ENCODE measurements around the gene GATA6.
A peak's percentile ranks its signal among the peaks of the same experiment; 100 is the strongest.

DNA sequence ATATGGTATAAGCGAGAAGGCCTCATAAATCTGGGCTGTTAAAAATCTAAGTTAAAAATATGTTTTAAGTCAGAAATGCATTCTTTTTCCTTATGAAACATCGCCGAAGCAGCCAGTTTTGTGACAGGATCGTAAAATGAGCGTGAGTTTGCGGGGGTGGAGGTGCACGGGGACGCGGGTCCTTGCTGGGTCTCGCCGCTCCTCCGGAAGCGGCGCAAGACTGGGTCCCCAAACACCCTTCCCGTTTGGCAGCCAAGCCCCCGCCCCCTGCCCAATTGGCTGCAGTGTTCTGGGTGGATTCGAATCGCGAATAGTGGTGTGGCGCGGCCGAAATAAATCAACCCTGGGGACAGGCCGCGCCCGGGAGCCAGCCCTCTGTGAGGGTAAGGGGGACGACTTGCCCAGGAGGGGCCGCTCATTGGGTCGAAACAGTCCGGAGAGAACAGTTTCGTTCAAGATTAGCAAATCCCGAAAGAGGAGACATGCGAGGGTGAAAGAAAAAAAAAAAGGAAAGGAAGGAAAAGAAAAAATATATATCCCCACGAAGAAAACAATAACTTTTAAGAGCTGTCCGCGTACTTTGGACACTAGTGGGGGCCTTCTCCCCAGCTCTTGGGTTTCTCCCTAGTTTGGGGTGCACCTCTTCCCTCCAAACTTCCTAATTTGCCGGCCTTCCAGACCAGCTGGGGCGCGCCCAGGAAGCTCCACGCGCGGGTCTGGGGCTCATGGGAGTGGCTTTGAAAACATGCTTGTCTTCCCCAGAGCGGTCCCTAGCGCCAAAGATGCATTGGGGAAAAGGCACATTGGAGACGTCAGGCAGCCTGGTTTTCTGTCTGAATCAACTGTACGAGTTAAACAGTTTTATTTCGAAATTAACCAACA lies 3.1 kb upstream of the GATA6 start:
- TF ChIP-seq, protein P1, sequence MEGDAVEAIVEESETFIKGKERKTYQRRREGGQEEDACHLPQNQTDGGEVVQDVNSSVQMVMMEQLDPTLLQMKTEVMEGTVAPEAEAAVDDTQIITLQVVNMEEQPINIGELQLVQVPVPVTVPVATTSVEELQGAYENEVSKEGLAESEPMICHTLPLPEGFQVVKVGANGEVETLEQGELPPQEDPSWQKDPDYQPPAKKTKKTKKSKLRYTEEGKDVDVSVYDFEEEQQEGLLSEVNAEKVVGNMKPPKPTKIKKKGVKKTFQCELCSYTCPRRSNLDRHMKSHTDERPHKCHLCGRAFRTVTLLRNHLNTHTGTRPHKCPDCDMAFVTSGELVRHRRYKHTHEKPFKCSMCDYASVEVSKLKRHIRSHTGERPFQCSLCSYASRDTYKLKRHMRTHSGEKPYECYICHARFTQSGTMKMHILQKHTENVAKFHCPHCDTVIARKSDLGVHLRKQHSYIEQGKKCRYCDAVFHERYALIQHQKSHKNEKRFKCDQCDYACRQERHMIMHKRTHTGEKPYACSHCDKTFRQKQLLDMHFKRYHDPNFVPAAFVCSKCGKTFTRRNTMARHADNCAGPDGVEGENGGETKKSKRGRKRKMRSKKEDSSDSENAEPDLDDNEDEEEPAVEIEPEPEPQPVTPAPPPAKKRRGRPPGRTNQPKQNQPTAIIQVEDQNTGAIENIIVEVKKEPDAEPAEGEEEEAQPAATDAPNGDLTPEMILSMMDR (optimal IDR thresholded peaks at IDR 0.05 in 1 of 3, IDR thresholded peaks at IDR 0.05 in 1 of 3, conservative IDR thresholded peaks at IDR 0.05 in 1 of 3; ENCODE audit: extremely low read depth in 1 of 3, insufficient read depth in 2 of 3, low read length in 3 of 3) = no peak
- TF ChIP-seq EZH2 (IDR thresholded peaks at IDR 0.05; ENCODE audit: low read length) = peak; percentile 67

Measured in keratinocyte (primary cell).